Cardiac fibroblast (primary cell): Measurements from ENCODE around the gene GMPR2.

Experiments used
- DNase-seq, 2 donors: peaks; one replicate each; pipeline versions ENCODE4 v3.0.0 to v3.0.0-alpha.2; 2010; ENCODE audit warnings: low read depth in 2 of 2
- H3K4me3 ChIP-seq, 2 donors: replicated peaks in 1 of 2; 1 replicate in 1 of 2; 2 replicates in 1 of 2; pipeline ENCODE4 v1.5.1; 2011; ENCODE audit warnings: low read depth in 2 of 2, low read length in 2 of 2, mild to moderate bottlenecking in 2 of 2, moderate library complexity in 1 of 2
- TF ChIP-seq, protein P1 (sequence below): IDR thresholded peaks from one replicate; pipeline ENCODE4 v1.5.1; 2011; ENCODE audit warnings: low read depth, mild to moderate bottlenecking, low read length, inconsistent platforms

Gene GMPR2

GRCh38 chr14:24259282-24260025 is 26.7 kb downstream of the GMPR2 start:
- TF ChIP-seq, protein P1, sequence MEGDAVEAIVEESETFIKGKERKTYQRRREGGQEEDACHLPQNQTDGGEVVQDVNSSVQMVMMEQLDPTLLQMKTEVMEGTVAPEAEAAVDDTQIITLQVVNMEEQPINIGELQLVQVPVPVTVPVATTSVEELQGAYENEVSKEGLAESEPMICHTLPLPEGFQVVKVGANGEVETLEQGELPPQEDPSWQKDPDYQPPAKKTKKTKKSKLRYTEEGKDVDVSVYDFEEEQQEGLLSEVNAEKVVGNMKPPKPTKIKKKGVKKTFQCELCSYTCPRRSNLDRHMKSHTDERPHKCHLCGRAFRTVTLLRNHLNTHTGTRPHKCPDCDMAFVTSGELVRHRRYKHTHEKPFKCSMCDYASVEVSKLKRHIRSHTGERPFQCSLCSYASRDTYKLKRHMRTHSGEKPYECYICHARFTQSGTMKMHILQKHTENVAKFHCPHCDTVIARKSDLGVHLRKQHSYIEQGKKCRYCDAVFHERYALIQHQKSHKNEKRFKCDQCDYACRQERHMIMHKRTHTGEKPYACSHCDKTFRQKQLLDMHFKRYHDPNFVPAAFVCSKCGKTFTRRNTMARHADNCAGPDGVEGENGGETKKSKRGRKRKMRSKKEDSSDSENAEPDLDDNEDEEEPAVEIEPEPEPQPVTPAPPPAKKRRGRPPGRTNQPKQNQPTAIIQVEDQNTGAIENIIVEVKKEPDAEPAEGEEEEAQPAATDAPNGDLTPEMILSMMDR, result no peak
- DNase-seq, result peak; percentile 38 to 77
- H3K4me3 ChIP-seq, result no peak overlapping the region

DNA sequence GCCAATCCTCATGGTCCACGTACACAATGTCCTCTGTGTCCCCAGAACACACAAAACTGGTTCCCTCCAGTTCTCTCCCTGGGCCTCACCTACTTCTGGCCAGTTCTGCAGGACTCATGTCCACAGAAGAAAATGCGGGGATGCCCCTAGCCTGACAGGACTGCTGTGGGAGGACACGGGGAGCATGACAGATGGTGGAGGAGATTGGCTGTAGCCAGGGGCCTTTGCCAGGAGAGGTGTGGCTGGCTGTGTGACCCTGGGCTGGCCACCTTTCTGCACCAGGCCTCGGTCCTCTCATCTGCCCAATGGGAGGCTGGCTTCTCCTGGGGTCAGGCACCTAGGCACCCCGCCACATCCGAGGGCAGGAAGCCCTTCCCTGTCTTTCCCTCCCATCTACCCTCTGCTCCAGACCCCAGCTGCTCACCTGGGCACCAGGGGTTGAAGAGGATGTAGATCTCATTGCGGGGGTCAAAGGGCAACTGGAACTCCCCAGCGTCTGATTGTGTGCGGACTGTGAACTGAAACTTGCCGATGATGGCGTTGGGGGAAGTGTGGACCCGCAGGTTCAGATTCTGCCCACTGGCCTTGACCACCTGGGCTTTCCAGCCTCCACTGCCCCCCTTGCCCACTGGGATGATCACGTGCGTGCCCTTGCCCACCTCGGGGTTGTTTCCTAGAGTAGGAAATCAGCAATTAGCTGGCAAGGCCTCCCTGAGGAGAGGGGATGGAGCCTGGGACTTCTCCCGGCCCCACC is 27.5 kb downstream of the GMPR2 start:
- no peak overlapping the region for H3K4me3 ChIP-seq
- no peak for DNase-seq
- TF ChIP-seq, protein P1, result no peak

DNA sequence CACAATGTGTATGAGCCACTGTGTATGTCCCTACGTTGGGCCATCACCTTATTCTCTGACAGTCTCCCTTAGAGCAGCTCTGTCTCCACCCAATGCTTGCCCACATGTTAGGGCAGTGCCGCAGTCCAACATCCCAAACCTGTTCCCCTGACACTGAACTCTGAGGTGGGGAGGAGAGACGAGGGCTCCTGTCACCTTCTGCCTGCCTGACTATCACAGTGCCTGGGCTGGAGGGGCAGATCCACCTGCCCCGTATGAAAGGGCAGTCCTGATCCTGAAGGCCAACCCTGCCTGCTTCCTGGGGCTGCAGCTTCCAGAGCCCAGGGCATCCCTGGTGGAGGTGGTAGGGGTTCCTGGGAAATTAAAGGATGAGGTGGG is 28.0 kb downstream of the GMPR2 start:
- TF ChIP-seq, protein P1, result no peak
- H3K4me3 ChIP-seq, result no peak overlapping the region
- no peak for DNase-seq

- TF ChIP-seq, protein P1, result no peak
- no peak for DNase-seq
- H3K4me3 ChIP-seq, result no peak overlapping the region
Measured at GRCh38 chr14:24261256-24261968, 28.7 kb downstream of the GMPR2 start.

DNA sequence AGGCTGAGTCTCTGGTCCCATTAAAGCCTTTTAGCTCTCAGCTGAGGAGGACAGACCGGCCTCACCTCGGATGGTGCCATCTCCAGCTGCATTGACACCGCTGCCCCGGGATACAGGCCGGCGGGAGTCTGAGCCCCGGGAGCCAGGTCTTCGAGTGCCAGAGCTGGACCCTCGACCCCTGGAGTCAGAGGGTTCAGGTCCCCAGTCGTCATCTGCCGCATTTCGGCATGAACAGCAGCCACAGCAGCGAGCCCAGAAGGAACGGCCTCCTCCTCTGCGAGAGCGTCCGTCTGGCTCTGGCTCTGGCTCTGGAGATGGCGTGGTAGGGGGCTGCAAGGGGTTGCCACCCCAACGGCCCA is 29.2 kb downstream of the GMPR2 start:
- TF ChIP-seq, protein P1, result no peak
- DNase-seq, result no peak
- no peak overlapping the region for H3K4me3 ChIP-seq

GRCh38 chr14:24262821-24263733 is 30.3 kb downstream of the GMPR2 start, which contains the start of gene TGM1:
Gene TGM1, minus strand, starts transcription at chr14:24263177. Its CDS starts 825 bp downstream, at chr14:24262352.
- TF ChIP-seq, protein P1, result no peak
- no peak within 1 kb of the TSS for H3K4me3 ChIP-seq
- no peak for DNase-seq
